HepG2 (cell line): ENCODE measurements around the gene CBX5. TPM values are rescaled to one million over a fixed set of nuclear protein-coding genes. Genes with fewer than 3 reads are reported as not detected.
A peak's percentile ranks its signal among the peaks of the same experiment; 100 is the strongest.

ENCODE experiments used
- ARHGAP35 ChIP-seq: sonication (generic); formaldehyde crosslinking; IDR thresholded peaks from 2 replicates; pipeline ENCODE4 v1.9.0; 2022; ENCODE audit warnings: mild to moderate bottlenecking, inconsistent platforms, moderate library complexity, missing genetic modification reagents, borderline replicate concordance
- IRF2 ChIP-seq: IDR thresholded peaks from 2 replicates; pipeline ENCODE4 v1.6.1; 2018; ENCODE audit warnings: missing genetic modification reagents, missing compliant biosample characterization
- SKI ChIP-seq: fragments of 450-650 bp; IDR thresholded peaks from one replicate; pipeline ENCODE4 v1.6.1; 2018; ENCODE audit warnings: mild to moderate bottlenecking; ENCODE audit not compliant: partially characterized antibody
- TBX3 ChIP-seq: fragments of 450-650 bp; IDR thresholded peaks from 2 replicates; pipeline ENCODE4 v1.6.1; 2017; ENCODE audit warnings: antibody characterized with exemption, mild to moderate bottlenecking, inconsistent platforms, borderline replicate concordance
- TGIF2 ChIP-seq: IDR thresholded peaks from 2 replicates; pipeline ENCODE4 v1.6.1; 2016; ENCODE audit warnings: control low read depth, missing compliant biosample characterization
- TOE1 ChIP-seq: sonication (generic); formaldehyde crosslinking; IDR thresholded peaks from 2 replicates; pipeline ENCODE4 v1.4.0; 2020; ENCODE audit warnings: mild to moderate bottlenecking, missing genetic modification reagents
- TP53 ChIP-seq: sonication (generic); formaldehyde crosslinking; conservative IDR thresholded peaks from 2 replicates; pipeline ENCODE4 v1.4.0; 2020; ENCODE audit warnings: missing genetic modification reagents
- TRIM24 ChIP-seq: sonication (generic); formaldehyde crosslinking; IDR thresholded peaks from 2 replicates; pipeline ENCODE4 v1.8.0; 2022; ENCODE audit warnings: mild to moderate bottlenecking, missing genetic modification reagents
- ZBTB38 ChIP-seq: sonication (generic); formaldehyde crosslinking; IDR thresholded peaks from 2 replicates; pipeline ENCODE4 v1.5.1; 2020; ENCODE audit warnings: mild to moderate bottlenecking, missing genetic modification reagents
- ZBTB7B ChIP-seq: sonication (generic); formaldehyde crosslinking; IDR thresholded peaks from 2 replicates; pipeline ENCODE4 v1.4.0; 2020; ENCODE audit warnings: missing genetic modification reagents
- ZNF138 ChIP-seq: sonication (generic); formaldehyde crosslinking; IDR thresholded peaks from 2 replicates; pipeline ENCODE4 v1.5.0; 2020; ENCODE audit warnings: mild to moderate bottlenecking, low read depth, missing genetic modification reagents
- ZNF431 ChIP-seq: sonication (generic); formaldehyde crosslinking; IDR thresholded peaks from 2 replicates; pipeline ENCODE4 v1.9.0; 2022; ENCODE audit warnings: missing genetic modification reagents, low read depth, mild to moderate bottlenecking, borderline replicate concordance
- ZNF772 ChIP-seq: sonication (generic); formaldehyde crosslinking; IDR thresholded peaks from 2 replicates; pipeline ENCODE4 v1.5.0; 2020; ENCODE audit warnings: mild to moderate bottlenecking, missing genetic modification reagents
- polyA plus RNA-seq, 8 experiments: library from polyadenylated mRNA; depleted of rRNA in 3 of 8; stranded (reverse) in 7 of 8; unstranded in 1 of 8; fragments of >200 nt; fragmentation: Illumina TruSeq in 4 of 8; extraction: Trizol in 4 of 8; gene quantifications; 2 replicates each; pipeline versions ENCODE4 v1.2.1 to v1.2.3, GENCODE V29; 2011 to 2016; ENCODE audit warnings: low read depth in 4 of 8, missing spikeins in 1 of 8, mixed read lengths in 1 of 8; ENCODE audit not compliant: insufficient read depth in 1 of 8
- total RNA-seq, 5 experiments: library from RNA; depleted of rRNA; stranded (reverse); fragments of >200 nt; fragmentation: Illumina TruSeq; extraction: Trizol; gene quantifications; 2 replicates each; pipeline ENCODE4 v1.2.3, GENCODE V29; 2016; ENCODE audit warnings: low read depth in 1 of 5
- TF ChIP-seq, protein P1 (sequence below): sonication (generic); formaldehyde crosslinking; IDR thresholded peaks from 2 replicates; pipeline ENCODE4 v1.8.1; 2023; ENCODE audit warnings: missing genetic modification reagents, mild to moderate bottlenecking, borderline replicate concordance
- TF ChIP-seq, protein P2 (sequence below): IDR thresholded peaks from 2 replicates; pipeline ENCODE4 v1.6.1; 2016
- TF ChIP-seq, protein P3 (sequence below): sonication (generic); formaldehyde crosslinking; IDR thresholded peaks from 2 replicates; pipeline ENCODE4 v1.9.0; 2021; ENCODE audit warnings: missing genetic modification reagents, mild to moderate bottlenecking, borderline replicate concordance
- TF ChIP-seq, protein P4 (sequence below): sonication (generic); formaldehyde crosslinking; IDR thresholded peaks from 2 replicates; pipeline ENCODE4 v1.8.1; 2022; ENCODE audit warnings: low read depth, mild to moderate bottlenecking, missing genetic modification reagents
- TF ChIP-seq, protein P5 (sequence below), 2 experiments: sonication (generic) in 1 of 2; formaldehyde crosslinking in 1 of 2; IDR thresholded peaks; 2 replicates each; pipeline versions ENCODE4 v1.5.1 to v1.6.1; 2011 to 2020; ENCODE audit warnings: borderline replicate concordance in 1 of 2, low read depth in 1 of 2, low read length in 1 of 2, mild to moderate bottlenecking in 1 of 2, missing genetic modification reagents in 1 of 2, moderate library complexity in 1 of 2
- TF ChIP-seq, protein P6 (sequence below): sonication (generic); formaldehyde crosslinking; IDR thresholded peaks from 2 replicates; pipeline ENCODE4 v1.8.0; 2022; ENCODE audit warnings: mild to moderate bottlenecking, missing genetic modification reagents, moderate library complexity

Gene CBX5
- total and polyA plus RNA-seq, 2 of the 13 experiments (the other 11 are each of a cell fraction or from before 2014, with no cell fraction given): 16.0 to 22.2 TPM

DNA sequence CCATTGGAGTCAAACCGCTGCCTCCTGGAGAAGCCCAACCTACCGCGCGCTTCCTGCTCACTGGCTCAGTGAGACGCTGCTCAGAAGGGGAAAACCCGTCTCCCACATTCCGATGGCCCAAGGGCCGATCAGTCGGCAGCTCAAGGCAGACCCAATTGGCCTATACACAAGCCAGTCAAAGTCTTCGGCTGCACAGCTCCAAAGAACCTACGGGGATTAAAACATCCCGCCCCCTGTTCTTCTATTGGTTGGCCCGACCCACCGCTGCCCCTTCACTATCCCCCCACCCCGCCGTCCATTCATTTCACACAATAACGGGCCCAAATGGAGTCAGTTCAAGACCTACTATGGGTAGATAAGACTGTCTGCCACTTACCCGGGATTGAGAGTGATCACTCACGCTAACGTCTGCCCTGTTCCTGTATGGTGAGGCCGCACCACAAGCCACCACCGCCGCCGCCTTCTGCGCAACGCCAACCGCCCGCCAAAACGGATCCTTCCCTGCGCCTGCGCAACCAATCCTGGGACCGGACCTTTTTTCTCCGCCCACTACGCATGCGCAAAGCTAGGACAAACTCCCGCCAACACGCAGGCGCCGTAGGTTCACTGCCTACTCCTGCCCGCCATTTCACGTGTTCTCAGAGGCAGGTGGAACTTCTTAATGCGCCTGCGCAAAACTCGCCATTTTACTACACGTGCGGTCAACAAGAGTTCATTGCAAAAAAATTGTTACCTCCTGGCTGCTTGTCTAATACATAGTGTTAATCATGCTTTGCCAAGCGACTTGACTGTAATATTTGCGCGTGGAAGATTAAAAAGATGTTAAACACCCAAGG is at the start of gene CBX5 (continued):
- TF ChIP-seq ZNF431 (CRISPR knock-in tag) (no peak), ZNF138 (no peak), ZNF772 (no peak), TGIF2 (CRISPR knock-in tag) (no peak), ARHGAP35 (CRISPR knock-in tag) (no peak), SKI (no peak), TRIM24 (CRISPR knock-in tag) (no peak), ZBTB7B (no peak), ZBTB38 (CRISPR knock-in tag) (no peak; the same call in 1 of the 2 replicates), TP53 (no peak; the same call in 1 of the 2 replicates), IRF2 (peak; percentile 30; the same call in 1 of the 2 replicates), TBX3 (no peak), TOE1 (no peak; the same call in 1 of the 2 replicates)
- TF ChIP-seq, protein P1, sequence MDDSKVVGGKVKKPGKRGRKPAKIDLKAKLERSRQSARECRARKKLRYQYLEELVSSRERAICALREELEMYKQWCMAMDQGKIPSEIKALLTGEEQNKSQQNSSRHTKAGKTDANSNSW: peak; percentile 93
- TF ChIP-seq, protein P2, sequence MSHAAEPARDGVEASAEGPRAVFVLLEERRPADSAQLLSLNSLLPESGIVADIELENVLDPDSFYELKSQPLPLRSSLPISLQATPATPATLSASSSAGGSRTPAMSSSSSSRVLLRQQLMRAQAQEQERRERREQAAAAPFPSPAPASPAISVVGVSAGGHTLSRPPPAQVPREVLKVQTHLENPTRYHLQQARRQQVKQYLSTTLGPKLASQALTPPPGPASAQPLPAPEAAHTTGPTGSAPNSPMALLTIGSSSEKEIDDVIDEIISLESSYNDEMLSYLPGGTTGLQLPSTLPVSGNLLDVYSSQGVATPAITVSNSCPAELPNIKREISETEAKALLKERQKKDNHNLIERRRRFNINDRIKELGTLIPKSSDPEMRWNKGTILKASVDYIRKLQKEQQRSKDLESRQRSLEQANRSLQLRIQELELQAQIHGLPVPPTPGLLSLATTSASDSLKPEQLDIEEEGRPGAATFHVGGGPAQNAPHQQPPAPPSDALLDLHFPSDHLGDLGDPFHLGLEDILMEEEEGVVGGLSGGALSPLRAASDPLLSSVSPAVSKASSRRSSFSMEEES (CRISPR knock-in tag): no peak
- TF ChIP-seq, protein P3, sequence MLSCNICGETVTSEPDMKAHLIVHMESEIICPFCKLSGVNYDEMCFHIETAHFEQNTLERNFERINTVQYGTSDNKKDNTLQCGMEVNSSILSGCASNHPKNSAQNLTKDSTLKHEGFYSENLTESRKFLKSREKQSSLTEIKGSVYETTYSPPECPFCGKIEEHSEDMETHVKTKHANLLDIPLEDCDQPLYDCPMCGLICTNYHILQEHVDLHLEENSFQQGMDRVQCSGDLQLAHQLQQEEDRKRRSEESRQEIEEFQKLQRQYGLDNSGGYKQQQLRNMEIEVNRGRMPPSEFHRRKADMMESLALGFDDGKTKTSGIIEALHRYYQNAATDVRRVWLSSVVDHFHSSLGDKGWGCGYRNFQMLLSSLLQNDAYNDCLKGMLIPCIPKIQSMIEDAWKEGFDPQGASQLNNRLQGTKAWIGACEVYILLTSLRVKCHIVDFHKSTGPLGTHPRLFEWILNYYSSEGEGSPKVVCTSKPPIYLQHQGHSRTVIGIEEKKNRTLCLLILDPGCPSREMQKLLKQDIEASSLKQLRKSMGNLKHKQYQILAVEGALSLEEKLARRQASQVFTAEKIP (CRISPR knock-in tag): no peak
- TF ChIP-seq, protein P4, sequence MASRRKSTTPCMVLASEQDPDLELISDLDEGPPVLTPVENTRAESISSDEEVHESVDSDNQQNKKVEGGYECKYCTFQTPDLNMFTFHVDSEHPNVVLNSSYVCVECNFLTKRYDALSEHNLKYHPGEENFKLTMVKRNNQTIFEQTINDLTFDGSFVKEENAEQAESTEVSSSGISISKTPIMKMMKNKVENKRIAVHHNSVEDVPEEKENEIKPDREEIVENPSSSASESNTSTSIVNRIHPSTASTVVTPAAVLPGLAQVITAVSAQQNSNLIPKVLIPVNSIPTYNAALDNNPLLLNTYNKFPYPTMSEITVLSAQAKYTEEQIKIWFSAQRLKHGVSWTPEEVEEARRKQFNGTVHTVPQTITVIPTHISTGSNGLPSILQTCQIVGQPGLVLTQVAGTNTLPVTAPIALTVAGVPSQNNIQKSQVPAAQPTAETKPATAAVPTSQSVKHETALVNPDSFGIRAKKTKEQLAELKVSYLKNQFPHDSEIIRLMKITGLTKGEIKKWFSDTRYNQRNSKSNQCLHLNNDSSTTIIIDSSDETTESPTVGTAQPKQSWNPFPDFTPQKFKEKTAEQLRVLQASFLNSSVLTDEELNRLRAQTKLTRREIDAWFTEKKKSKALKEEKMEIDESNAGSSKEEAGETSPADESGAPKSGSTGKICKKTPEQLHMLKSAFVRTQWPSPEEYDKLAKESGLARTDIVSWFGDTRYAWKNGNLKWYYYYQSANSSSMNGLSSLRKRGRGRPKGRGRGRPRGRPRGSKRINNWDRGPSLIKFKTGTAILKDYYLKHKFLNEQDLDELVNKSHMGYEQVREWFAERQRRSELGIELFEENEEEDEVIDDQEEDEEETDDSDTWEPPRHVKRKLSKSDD (CRISPR knock-in tag): 0 out of 2 replicates have a peak, but pooled peaks have one; percentile 56
- TF ChIP-seq, protein P5, sequence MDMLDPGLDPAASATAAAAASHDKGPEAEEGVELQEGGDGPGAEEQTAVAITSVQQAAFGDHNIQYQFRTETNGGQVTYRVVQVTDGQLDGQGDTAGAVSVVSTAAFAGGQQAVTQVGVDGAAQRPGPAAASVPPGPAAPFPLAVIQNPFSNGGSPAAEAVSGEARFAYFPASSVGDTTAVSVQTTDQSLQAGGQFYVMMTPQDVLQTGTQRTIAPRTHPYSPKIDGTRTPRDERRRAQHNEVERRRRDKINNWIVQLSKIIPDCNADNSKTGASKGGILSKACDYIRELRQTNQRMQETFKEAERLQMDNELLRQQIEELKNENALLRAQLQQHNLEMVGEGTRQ (IDR thresholded peaks at IDR 0.05; ENCODE audit: low read depth, low read length): no peak
- TF ChIP-seq, protein P5 (CRISPR knock-in tag; IDR thresholded peaks at IDR 0.05; ENCODE audit: borderline replicate concordance): no peak
- TF ChIP-seq, protein P6, sequence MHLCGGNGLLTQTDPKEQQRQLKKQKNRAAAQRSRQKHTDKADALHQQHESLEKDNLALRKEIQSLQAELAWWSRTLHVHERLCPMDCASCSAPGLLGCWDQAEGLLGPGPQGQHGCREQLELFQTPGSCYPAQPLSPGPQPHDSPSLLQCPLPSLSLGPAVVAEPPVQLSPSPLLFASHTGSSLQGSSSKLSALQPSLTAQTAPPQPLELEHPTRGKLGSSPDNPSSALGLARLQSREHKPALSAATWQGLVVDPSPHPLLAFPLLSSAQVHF (CRISPR knock-in tag): peak; percentile 60; the same call in 1 of the 2 replicates
